ENCODE measurements around the gene CCL20.

Gene CCL20

DNA sequence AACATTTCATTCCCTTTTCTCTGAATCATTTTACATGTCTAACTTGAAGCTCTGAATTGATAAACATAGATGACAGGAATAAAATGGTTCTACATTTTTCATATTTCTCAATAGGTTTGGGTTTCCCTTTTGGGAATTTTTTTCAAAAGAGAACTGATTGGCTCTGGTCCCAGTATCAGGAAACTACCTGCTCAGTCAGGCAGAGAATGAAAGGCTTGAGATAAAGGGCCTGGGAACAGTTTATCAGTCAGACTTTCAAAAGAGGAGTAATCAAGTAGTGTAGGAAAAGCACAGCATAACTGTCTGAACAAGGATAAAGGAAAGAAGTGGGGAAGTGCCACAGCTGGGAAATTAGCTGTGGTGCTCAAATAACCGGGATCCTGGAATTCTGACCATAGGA is 28.3 kb upstream of the CCL20 start:
- TF ChIP-seq, protein P1, sequence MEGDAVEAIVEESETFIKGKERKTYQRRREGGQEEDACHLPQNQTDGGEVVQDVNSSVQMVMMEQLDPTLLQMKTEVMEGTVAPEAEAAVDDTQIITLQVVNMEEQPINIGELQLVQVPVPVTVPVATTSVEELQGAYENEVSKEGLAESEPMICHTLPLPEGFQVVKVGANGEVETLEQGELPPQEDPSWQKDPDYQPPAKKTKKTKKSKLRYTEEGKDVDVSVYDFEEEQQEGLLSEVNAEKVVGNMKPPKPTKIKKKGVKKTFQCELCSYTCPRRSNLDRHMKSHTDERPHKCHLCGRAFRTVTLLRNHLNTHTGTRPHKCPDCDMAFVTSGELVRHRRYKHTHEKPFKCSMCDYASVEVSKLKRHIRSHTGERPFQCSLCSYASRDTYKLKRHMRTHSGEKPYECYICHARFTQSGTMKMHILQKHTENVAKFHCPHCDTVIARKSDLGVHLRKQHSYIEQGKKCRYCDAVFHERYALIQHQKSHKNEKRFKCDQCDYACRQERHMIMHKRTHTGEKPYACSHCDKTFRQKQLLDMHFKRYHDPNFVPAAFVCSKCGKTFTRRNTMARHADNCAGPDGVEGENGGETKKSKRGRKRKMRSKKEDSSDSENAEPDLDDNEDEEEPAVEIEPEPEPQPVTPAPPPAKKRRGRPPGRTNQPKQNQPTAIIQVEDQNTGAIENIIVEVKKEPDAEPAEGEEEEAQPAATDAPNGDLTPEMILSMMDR (conservative IDR thresholded peaks at IDR 0.05; ENCODE audit: low read depth, low read length) = no peak
- H3K4me2 ChIP-seq = no peak overlapping the region
- no peaks in the 10 kb centered on the region for H3K79me2 ChIP-seq (ENCODE audit: insufficient read depth, low read depth)
- H3K4me3 ChIP-seq (IDR thresholded peaks at IDR 0.05; ENCODE audit: insufficient read depth, low read depth, low read length) = no peak overlapping the region
- no peaks in the 10 kb centered on the region for H3K27me3 ChIP-seq (ENCODE audit: insufficient read depth, low read depth)
- H3K9ac ChIP-seq = no peak overlapping the region
- peaks cover 20% of the 10 kb centered on the region for H3K4me1 ChIP-seq (ENCODE audit: low read depth, poor library complexity, severe bottlenecking)
- no peaks in the 10 kb centered on the region for H3K36me3 ChIP-seq (ENCODE audit: insufficient read depth)
- no peak overlapping the region for H3K27ac ChIP-seq
- no peaks in the 10 kb centered on the region for H4K20me1 ChIP-seq (ENCODE audit: insufficient read depth)
- H2AFZ ChIP-seq (ENCODE audit: low read depth) = no peak overlapping the region

DNA sequence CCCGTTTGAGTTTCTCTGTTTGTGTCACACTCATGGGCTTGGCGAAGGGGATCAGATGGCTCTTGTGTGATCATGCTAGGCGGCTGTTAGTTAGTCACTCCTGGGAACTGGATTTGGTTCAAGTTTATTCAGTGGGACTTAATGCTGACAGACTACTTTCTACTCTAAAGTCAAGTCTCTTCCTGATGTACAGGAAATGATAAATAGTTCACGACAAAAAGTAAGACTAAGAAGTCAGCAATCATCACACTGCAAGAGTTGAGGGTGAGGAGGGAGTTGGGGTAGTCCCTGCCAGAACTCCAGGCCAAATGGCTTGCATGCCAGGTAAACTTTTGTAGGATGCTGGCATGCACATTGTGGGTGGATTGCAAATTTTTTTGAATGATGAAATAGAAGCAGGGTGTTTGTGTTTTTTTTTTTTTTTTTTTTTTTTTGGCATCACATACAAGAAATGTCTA is 25.1 kb upstream of the CCL20 start:
- Histone ChIP-seq H3K4me1 (ENCODE audit: low read depth, poor library complexity, severe bottlenecking) (peaks cover 7% of the 10 kb centered on the region), H3K27ac (no peak overlapping the region), H3K79me2 (ENCODE audit: insufficient read depth, low read depth) (no peaks in the 10 kb centered on the region), H3K9ac (no peak overlapping the region), H3K27me3 (ENCODE audit: insufficient read depth, low read depth) (no peaks in the 10 kb centered on the region), H3K4me2 (no peak overlapping the region), H4K20me1 (ENCODE audit: insufficient read depth) (no peaks in the 10 kb centered on the region), H2AFZ (ENCODE audit: low read depth) (no peak overlapping the region), H3K4me3 (IDR thresholded peaks at IDR 0.05; ENCODE audit: insufficient read depth, low read depth, low read length) (no peak overlapping the region), H3K36me3 (ENCODE audit: insufficient read depth) (no peaks in the 10 kb centered on the region)
- TF ChIP-seq, protein P1 (conservative IDR thresholded peaks at IDR 0.05; ENCODE audit: low read depth, low read length) = no peak

DNA sequence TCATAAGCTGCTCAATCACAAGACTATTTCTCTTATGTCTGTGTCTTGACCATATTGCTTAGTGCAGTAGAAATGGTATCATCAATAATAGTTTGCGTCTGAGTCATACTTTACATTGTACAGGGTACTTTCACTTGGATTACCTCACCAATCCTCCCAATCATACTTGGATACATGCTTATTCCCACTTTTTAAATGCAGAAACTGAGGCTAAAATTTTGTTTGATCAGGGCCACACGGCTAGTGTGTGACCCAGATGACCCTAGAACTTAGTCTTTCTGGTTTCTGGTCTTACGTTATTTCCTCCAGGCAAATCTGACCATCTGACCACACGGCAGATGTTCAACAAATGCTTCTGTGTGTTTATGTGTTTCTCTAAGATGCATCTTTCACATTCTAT is 23.8 kb upstream of the CCL20 start:
- Histone ChIP-seq H3K4me3 (IDR thresholded peaks at IDR 0.05; ENCODE audit: insufficient read depth, low read depth, low read length) (no peak overlapping the region), H3K79me2 (ENCODE audit: insufficient read depth, low read depth) (no peaks in the 10 kb centered on the region), H3K27me3 (ENCODE audit: insufficient read depth, low read depth) (no peaks in the 10 kb centered on the region), H3K36me3 (ENCODE audit: insufficient read depth) (no peaks in the 10 kb centered on the region), H4K20me1 (ENCODE audit: insufficient read depth) (no peaks in the 10 kb centered on the region), H3K4me2 (no peak overlapping the region), H3K27ac (no peak overlapping the region), H3K4me1 (ENCODE audit: low read depth, poor library complexity, severe bottlenecking) (no peaks in the 10 kb centered on the region), H2AFZ (ENCODE audit: low read depth) (no peak overlapping the region), H3K9ac (no peak overlapping the region)
- TF ChIP-seq, protein P1 (conservative IDR thresholded peaks at IDR 0.05; ENCODE audit: low read depth, low read length) = no peak

DNA sequence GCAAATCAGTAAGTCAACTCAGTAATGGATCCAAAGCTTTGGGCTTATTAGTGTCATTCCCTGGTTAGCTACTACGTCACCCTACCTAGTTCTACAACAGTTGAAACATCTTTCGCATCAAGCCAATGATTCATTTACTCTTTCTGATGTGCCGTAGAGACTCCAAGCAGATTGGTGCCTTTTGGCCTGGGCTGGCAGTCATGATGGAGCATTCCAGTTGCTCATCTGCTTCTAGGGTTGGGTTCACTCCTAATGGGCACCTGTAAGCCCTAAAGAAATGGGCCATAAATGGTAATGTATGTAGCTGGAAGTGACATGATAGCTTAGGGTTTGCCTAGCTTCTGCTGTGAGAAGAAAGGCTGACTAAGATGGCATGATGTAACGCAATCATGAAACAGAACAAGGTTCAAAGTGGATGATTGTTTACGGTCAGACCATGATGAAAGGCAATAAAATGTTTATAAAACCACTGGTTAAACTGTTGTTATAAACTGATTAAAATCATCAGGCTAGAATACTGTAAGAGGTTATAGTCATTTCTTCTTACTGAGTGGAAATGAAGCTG is 20.4 kb upstream of the CCL20 start:
- H3K4me1 ChIP-seq (ENCODE audit: low read depth, poor library complexity, severe bottlenecking) = no peaks in the 10 kb centered on the region
- no peak overlapping the region for H3K9ac ChIP-seq
- no peaks in the 10 kb centered on the region for H3K27me3 ChIP-seq (ENCODE audit: insufficient read depth, low read depth)
- no peaks in the 10 kb centered on the region for H3K79me2 ChIP-seq (ENCODE audit: insufficient read depth, low read depth)
- H3K4me2 ChIP-seq = no peak overlapping the region
- no peak overlapping the region for H2AFZ ChIP-seq (ENCODE audit: low read depth)
- no peak overlapping the region for H3K27ac ChIP-seq
- no peaks in the 10 kb centered on the region for H3K36me3 ChIP-seq (ENCODE audit: insufficient read depth)
- TF ChIP-seq, protein P1 (conservative IDR thresholded peaks at IDR 0.05; ENCODE audit: low read depth, low read length) = no peak
- H4K20me1 ChIP-seq (ENCODE audit: insufficient read depth) = no peaks in the 10 kb centered on the region
- no peak overlapping the region for H3K4me3 ChIP-seq (IDR thresholded peaks at IDR 0.05; ENCODE audit: insufficient read depth, low read depth, low read length)
